Fibroblast of peridontal ligament (primary cell): ENCODE measurements around the gene SLC9A9.
A peak's percentile ranks its signal among the peaks of the same experiment; 100 is the strongest.

Source experiments
- DNase-seq: peaks from one replicate; pipeline ENCODE4 v3.0.0-alpha.2; 2010; ENCODE audit errors: extremely low read depth

SLC9A9 gene

DNA sequence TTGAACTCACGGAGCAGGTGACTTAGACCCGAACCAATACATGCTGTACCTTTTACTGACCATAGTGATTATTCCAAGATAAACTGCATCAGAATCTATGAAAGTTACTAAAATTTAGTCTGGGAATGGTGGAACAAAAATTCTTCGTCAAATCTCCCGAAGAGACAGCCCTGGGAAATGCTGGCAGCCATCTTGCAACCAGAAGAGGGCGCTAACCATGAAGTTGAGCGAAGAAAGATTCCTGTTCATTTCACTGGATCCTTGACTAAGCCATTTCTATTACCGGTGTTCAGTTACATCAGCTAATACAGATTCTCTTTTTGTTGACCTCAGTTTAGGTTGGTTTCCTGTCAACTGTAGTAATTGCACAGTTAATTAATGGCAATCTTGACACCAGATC lies 199.6 kb downstream of the SLC9A9 start:
- DNase-seq, result no peak

DNA sequence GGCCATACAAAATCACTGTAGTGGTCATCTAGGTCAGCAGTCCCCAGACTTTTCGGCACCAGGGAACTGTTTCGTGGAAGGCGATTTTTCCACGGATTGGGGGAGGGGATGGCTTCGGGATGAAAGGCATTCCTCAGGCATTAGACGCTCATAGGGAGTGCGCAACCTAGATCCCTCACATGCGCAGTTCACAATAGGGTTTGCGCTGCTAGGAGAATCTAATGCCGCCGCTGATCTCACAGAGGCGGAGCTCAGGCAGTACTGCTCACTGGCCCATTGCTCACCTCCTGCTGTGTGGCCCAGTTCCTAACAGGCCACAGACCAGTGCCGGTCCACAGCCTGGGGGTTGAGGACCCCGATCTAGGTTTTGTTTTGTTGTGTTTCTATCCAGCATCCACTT lies 200.1 kb downstream of the SLC9A9 start:
- no peak for DNase-seq

DNA sequence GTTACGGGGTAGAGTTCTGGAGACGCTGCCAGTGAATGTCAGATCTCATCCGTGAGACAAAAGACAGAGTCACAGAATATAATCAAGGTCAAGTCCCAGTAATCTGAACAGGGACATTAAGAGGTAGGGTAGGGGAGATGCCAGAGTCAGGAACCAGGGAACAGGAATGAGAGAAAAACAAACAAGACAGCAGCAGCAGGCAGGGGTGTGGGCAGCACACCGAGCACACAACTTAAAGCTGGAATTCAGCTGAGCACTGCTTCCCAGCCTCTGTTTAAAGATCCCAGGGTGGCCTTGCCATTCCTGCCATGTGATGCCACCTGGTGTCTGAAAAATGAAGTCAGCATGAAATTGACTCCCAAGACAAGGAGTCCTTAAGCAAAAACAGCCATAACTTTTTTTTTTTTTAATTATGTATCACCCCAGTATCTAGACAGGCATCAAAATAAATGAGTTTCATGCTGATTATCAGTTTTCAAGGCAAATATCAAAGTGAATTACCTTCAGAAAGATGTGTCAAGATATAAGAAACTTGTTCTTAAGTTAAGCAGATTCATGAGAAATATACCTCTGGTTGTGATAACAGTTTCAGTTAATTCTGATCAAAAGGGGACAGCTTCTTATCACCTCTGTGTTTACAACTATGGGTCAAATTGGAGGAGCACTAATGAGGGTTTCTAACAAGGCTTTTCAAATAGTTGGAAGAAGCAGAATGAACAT lies 203.7 kb downstream of the SLC9A9 start:
- peak; percentile 90 for DNase-seq

DNA sequence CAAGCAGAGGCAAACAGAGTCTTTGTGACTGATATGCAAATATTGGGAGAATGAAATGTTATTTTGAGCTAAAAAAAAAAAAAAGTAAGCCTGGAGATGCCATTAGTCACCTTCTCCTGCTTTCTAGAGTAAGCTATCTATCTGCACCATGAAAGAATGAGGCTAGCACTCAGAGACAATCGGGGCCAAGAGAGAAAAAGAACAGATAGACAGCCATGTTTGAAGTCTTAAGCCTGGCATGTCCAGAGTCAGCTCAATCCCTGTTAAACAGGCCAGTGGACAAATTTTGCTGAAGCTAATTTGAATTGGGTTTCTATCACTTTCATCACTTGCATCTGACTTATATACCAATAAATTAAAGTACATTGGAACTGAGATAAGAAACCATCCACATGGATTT lies 204.4 kb downstream of the SLC9A9 start:
- no peak for DNase-seq

DNA sequence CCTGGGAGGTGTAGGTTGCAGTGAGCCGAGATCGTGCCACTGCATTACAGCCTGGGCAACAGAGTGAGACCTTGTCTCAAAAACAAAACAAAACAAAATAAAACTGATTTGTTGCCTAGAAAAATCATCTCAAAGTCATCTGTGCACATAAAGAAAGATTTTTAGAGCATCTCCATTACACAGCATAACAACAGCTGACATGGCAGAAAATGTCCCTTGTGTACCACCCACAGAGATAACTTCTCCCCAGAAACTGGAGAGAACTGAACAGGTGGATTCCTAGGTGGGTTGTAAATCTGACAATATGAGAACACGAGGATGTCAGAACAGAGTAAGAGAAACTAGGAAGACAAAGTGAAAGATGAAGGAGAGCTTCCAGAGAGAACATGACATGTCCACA lies 207.5 kb downstream of the SLC9A9 start:
- no peak for DNase-seq

DNA sequence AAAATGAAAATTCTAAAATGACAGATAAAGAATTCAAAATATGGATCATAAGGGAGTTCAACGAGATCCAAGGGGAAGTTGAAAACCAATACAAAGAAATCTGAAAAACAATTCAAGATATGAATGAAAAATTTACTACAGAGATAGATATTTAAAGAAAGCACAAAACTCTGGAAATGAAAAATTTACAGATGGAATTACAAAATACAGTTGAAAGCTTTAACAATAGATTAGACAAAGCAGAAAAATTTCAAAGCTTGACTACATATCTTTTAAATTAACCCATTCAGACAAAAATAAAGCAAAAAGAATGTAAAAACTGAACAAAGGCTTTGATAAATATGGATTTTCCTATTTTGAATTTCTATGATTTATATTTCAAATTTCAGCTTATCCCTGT lies 211.1 kb downstream of the SLC9A9 start:
- DNase-seq, result no peak

DNA sequence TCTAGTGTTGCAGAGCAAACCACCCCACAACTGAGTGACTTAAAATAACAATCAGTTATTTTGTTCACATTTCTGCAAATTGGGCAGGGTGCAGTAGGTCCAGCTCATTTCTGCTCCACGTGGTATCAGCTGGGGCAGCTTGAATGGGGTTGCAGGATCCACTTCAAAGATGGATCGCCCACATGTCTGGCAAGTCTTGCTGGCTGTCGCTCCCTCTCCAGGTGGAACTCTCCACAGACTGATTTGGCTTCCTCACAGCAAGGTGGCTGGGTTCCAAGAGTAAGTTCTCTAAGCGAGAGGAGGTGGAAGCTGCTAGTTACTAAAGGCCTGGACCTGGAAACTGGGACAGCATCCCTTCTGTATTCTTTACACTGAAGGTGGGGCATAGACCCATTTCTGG lies 213.3 kb downstream of the SLC9A9 start:
- DNase-seq, result no peak

DNA sequence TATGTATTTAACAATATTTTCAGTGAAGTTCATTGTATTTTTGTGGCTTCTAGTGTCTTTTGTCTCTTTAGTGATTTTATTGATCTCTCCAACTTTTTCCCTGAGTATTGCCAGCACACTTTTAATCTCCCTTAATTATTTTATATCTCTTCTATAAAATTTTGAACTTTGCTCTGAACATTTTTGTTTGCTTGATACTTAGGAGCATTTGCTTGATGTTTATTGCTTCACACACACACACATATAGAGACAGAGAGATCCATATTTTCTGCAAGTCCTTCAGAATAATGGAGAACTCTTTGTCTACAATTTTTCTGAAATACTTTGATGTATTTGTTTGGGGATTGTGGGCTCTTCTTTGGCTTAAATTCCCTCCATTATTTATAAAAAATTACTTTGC lies 213.8 kb downstream of the SLC9A9 start:
- no peak for DNase-seq

DNA sequence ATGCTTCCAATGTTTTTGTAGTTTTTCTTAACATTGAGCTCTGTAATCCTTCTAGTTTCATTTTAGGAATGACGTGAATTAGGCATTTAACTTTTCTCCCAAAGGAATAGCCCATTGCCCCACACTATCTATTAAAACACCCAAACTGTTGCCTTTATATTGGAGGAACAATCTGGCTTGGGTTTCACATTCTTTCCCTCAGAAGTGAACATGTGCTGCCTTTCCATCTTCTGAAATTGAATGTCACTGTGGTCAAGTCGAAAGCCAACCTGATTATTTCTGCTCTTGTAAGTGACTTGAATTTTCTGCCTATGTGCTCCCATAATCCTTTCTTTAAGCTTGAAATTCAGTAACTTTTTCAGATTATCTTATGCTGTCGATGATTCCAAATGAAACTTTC lies 214.5 kb downstream of the SLC9A9 start:
- peak; percentile 35 for DNase-seq

DNA sequence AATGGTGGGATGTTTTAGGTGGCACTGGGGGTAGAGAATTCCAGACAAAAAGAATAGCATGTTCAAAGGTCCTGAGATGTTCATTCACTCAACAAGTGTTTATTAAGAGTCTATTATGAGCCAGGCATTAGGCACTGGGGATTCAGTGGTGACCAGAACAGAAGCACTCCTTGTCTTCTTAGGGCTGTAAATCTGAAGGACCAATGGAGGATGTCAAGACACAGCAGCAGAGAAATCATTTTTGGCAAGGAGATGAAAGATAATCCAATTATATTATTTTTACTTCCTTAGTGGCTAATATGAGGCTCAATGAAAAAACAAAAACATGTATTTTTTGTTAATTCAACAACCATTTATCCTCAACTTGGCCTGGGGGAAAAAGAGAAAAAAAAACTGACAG lies 218.5 kb downstream of the SLC9A9 start:
- no peak for DNase-seq

DNA sequence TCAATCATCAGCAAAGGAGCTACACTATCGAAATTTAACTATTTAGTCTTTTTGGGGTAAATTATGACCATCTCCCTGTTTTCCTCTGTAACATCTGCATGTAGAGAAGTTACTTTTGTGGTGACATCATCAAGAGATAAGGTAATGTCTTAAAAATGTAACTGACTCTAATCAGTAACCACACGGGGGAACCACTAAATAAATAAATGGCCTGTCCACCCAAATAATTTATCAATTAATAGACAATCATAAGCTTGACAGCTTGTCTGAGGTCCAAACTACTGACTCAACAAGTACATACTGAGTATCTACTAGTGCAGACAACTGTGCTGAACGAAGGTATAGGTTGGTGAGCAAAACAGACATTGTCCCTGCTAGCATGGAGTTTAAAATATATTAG lies 219.3 kb downstream of the SLC9A9 start:
- no peak for DNase-seq

DNA sequence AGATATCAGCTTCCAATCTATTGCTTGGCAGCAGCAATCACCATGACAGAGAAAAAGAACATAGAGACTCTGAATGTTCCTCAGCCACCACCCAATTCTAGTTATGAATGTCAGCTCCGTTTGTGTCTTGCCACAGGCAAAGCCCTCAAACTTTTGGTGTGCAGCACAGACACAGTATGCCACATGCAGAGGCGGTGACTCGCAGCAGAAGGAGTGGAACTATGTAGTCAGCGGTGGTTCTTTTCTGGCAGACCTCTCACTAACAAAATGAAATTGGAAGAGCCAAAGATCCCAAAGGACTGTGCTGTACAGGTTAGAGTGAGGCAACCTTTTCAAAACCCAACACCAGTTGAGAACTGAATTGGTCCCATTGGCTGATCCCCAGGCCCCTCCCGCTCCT lies 220.9 kb downstream of the SLC9A9 start:
- DNase-seq, result peak; percentile 15

DNA sequence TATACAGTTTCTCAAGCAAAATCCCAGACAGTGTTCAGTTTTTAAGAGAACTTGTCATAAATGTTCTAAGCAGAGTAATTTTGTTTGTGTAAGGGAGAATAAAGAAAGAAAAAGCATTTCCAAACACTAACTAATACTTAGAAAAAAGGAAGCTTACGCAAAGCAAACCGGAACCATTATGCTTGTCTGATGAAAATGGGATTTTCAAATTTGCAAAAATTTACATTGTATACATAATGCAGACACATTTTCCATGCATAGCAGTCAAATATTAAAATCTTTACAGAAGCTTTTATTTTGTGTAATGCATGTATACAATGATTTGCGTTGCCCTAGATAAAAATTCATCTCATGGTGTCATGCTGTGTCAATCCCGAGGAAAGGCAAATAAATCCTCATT lies 229.0 kb downstream of the SLC9A9 start:
- no peak for DNase-seq

DNA sequence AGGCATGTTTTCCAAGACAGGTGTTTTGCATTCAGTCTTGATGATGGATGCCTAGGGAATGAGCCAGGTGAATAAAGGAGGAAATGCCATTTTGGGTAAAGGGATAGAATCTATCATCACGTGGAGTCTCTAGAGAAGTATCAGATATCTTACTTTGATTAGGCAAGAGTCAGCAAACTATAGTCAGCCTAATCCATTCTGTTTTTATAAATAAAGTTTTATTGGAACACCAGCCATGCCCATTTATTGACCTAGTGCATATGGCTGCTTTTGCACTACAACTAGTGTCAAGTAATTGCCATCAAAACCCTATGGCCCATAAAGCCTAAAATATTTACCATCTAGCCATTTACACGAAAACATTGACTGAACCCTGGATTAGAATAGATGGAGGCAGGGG lies 231.2 kb downstream of the SLC9A9 start:
- DNase-seq, result no peak

DNA sequence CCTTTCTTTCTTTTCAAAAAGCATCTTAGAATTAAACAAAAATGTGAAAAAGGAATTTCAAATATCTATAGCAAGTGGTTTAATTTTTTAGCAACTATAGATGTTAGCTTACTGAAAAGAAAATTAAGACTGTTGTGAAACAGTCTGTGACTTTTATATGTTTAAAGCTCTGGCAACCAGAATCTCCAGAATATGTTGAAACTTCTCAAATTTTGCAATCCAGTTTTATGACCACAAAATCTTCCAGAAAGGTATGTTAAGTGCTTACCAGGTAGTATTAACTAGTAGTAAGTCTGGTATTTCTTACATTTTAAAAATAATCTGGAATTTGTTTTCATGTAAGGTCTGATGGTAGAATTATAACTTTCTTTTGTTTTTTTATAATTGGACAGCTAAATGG lies 235.0 kb downstream of the SLC9A9 start:
- no peak for DNase-seq

DNA sequence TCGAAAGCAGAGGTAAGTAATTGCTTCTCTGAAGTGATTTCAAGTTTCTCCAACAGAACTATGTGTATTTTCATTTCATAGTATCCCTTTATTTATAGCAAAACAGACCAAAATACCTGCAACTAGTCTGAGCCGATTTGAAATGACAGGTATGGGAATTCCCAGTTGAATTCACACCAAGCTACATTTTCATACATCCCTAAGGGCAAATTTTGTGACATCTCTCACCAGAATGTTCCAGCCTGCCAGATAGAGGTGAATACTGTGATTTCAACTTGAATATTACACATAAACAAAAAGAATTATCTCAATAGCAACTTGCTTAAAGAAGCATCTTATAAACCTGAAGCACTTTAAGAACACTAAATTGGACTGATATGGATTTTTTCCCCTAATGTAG lies 235.7 kb downstream of the SLC9A9 start:
- no peak for DNase-seq

DNA sequence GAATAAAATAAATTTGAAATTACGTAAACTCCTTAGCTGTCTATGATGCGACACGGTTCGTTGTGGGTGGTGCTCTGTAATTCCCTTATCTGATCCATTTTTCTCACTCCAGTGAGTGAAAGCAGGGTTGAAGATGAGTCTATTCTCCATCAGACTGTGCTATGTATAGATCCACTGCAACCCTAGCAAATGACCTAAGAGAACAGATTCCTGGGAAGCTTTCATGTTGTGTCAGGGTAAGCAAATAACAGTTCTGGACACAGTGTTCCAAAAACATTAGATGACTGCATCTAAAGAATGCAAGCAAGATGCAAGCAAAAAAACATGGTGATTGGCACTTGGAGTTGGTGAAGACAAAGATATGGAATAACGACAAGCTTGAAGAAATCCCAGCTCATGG lies 239.3 kb downstream of the SLC9A9 start:
- peak; percentile 11 for DNase-seq

DNA sequence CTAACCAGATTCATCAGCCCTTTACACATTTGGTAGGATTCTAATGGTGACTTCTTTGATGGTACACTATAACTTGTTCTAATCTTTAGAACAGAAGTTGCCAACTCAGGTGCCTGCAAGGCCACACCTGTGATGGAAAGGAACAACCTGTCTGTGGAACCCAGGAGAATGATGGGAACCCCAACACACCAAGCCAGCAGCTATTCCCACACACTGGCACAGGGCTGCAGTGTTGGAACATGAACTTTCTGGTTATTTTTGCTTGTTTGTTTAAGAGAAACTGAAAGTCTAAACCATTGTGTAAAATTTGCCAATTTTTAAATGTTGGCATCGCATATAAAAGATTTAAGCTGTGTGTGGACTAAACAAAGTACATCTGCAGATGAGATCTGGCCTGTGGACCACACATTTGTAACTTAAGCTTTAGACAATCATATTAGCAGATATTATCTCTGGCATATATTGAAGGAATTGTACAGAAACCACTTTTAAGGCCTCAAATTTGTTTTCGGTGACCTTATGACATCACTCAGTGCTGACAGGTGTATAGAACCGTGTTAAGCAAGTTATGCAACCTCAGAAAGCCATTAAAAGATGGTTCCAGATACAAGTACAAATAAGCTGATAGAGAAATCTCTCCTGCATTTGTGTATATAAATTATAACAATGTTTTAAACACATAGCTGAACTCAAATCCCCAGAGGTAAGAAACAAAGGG lies 242.9 kb downstream of the SLC9A9 start:
- peak; percentile 35 for DNase-seq

DNA sequence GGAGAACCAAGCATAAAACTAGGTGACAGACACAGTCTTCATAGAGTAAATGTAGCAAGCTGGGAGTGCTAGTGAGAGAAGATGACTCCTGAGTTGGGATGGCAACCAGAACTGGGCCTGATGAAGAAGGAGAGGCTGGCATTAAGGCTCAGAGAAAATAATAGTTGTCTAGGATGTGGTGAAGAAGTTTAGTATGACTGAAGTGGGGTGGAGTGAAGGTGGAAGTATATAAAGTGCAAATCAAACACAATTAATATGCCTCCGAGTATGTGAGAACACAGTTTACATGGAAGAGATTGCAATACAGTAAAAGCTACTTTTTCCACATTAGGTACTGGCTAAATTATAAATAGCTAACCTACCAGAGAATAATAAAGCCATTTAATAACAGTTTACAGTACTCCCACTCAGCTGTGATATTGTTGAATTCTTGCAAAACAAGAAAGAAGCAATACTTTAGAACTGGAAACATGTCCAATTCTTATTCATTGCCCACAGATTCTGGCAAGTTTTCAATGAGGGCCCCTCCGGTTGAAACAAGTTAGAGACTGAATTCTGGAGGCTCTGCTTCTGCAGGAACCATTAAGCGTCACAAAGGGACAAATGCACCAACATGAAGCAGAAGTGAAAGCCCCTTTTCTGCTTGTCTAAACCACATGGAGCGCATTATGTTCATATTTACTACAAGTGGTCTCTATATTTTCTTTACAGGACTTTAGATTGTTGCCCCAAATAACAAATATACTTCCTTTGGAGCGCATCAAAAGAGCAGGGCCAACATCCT lies 243.7 kb downstream of the SLC9A9 start:
- no peak for DNase-seq

DNA sequence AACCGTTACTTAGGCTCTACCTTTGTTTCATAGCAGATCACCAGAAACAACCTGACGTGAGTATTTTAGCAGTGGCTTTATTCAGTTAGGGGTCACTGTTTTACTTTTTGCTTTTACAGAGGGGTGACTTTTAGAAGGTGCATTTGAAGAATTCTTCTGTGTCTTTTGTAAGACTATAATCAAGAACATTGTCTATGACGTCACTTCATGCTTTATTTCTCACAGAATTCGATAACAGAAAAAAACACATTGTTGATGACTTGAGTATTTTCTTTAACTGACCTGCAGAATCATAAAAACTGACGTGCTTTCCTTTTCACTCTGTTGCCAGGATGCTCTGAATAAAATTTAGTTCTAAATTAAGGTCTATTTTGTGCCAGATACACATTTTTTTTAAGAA lies 244.5 kb downstream of the SLC9A9 start:
- no peak for DNase-seq

DNA sequence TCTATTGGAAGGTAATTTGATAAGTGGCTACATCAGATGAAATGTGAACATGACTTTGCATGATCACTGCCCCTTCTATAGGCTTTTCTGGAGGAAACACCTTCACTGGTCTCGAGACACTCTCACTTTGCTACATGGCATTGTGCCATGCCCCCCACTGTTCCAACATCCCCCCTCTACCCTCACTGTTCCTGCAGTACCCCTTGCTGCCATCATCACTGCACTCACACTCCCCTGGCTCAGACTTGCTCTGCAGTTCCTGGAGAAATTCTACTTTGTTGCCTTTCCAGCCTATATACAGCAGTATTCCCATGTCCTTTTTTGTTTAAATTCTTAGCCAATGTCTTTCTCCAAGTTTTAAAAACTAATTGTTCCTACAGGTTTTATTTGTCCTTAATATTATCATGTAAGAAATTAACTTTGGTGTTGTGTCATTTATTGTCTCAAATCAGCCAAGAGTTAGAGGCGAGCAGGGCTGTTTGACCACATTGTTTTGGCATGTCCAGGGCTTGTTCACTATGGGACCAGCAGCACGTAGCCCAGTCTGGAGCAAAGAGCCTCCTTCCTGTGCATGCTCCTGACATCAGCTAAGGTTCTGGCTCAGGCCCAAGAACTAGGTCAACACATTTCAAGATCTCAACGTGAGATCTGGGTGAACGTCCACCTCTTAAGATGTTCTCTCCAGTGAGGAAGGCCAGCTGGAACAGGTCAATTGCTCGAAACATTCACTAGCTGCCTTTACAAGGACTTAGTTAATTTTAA lies 246.4 kb downstream of the SLC9A9 start:
- DNase-seq, result no peak
